Left colon (tissue), 2 donors: ENCODE measurements around the gene CNR2. TPM values are rescaled to one million over a fixed set of nuclear protein-coding genes. Genes with fewer than 3 reads are reported as not detected.
"Not testable (repeated sequence)": the region's sequence is repeated elsewhere in the genome, so short reads cannot be mapped to it uniquely, and the experiment has no call there.

ENCODE experiments used
- ATAC-seq: fragments of 200-7000 bp; cut with Tn5 transposase; one replicate; pipeline ENCODE4 v1.9.1; 2020; ENCODE audit warnings: mild to moderate bottlenecking, moderate library complexity
- DNase-seq, 2 donors: peaks; one replicate each; pipeline ENCODE4 v3.0.0-alpha.2; 2020
- intact Hi-C, 2 donors: fragments of 100-400 bp; cut with DNase I in 1 of 2; cut with micrococcal nuclease in 1 of 2; formaldehyde crosslinking; loops; one replicate each; pipeline versions ENCODE4 v1.11.2 to v1.14.0; 2022; cut with DNase I, micrococcal nuclease
- total RNA-seq, 2 donors: library from RNA; stranded (reverse); fragmentation: NEBNext Ultra II Directional; extraction: Animal tissue kit (Norgen Biotek cat#: 25700); gene quantifications; one replicate each; pipeline ENCODE4 v1.2.1, GENCODE V29; 2021
- donor health status: DM: no; HTN: no; CAD: no.
- donor health status: DM: yes; HTN: yes; CAD: no.

The CNR2 gene
- total RNA-seq, 2 donors from 2014 or later, result 0.09 to 0.39 TPM

- ATAC-seq, intact Hi-C loops: not testable (repeated sequence)
Measured at GRCh38 chr1:23900017-23900416, 13.1 kb downstream of the CNR2 start.

DNA sequence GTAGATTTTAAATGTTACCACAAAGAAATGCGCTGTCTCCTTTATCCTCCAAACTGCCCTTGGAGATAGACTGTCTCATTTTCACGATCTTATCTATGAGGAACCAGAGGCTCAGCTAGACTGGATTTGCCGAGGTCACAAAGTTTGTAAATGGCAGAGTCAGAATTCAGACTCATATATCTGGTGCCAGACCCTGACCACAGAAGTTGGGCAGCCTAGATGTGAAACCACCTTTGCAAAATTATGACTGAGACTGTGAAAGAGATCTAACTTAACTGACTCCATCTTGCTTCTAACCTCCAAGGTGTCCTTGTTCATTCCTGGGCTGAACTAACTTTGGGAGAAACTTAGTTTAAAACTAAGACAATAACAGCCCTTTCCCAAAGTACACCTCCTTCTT is 14.1 kb downstream of the CNR2 start:
- ATAC-seq (no peak), DNase-seq (no peak)
- intact Hi-C loops, result no loop called here

More at GRCh38 chr1:23900017-23900416, 13.1 kb downstream of the CNR2 start:
- not testable (repeated sequence) for DNase-seq

GRCh38 chr1:23897083-23897482 is 16.1 kb downstream of the CNR2 start:
- DNase-seq (no peak), ATAC-seq (no peak)
- intact Hi-C loops, result no loop called here

DNA sequence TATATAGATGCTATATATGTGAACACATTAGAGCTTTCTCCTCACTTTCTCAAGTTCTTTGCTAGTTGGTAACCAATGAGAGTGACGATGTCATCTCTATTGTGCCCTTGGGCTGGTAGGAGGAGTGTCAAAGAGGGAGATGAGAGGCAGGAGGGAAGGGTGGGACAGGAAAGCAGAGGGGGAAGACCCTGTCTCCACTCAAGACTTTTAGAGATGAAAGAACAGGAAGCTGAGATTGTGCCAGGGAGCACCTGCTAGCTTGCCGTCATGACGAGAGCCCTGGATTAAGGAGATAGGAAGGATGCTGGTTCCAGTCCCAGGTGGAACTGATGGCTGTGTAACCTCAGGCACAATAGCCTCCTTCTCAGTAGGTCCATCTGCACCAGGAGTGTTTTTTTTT is 16.7 kb downstream of the CNR2 start:
- DNase-seq, result no peak
- intact Hi-C loops, result no loop called here
- ATAC-seq, result no peak

- intact Hi-C loops, result no loop called here
- ATAC-seq, result peak; percentile 57
- no peak for DNase-seq
Measured at GRCh38 chr1:23895993-23896392, 17.2 kb downstream of the CNR2 start.

DNA sequence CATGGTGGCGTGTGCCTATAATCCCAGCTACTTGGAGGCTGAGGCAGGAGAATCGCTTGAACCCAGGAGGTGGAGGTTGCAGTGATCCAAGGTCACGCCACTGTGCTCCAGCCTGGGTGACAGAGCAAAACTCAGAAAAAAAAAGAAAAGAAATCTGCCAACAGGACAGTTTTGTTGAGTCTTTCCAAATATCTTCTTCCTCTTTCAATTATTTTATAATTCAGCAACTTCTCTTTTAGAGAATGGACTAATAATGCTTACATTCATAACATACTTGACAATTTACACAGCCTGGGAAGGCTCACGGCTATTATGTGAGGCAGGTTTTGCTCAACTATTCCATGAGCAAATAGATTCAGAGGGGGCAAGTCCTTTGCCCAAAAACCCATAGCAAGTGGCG is 18.1 kb downstream of the CNR2 start:
- DNase-seq (no peak), ATAC-seq (no peak)
- intact Hi-C loops, result no loop called here

DNA sequence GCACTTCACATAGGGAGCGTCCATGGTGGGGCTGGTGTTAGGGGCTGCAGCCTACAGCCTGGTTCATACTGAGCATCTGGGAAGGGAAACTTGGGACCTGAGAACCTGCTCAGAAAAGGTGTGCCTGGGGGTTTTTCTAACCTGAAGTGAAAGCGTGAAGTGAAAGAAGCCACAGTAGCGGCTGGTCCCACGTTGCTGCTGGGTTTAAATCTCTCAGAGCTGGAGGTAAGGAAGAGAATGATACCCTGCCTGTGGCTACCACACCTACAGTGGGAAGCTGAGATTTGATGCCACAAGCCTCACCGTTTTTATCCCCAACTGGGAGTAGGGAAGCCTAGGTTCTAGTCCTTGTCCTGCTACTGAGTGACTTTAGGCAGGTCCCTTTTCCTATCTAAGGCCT is 24.1 kb downstream of the CNR2 start:
- intact Hi-C loops, result no loop called here
- DNase-seq (no peak), ATAC-seq (no peak)

- DNase-seq (no peak), ATAC-seq (no peak)
- intact Hi-C loops, result no loop called here
Measured at GRCh38 chr1:23885222-23885621, 27.9 kb downstream of the CNR2 start.

DNA sequence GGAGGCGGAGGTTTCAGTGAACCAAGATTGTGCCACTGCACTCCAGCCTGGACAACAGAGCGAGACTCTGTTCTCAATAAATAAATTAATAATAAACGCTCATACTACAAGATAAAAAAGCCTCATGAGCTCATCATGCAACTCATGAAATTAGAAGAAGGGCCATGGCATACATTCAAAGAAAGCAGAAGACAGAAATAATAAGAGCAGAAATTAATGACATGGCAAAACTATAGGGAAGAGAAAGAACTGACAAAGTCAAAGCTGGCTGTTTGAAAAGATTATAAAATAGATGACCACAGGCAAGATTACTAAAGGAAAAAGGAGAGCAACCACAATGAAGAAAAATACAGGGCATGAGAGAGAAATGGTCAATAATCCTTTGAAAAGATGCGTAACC is 30.4 kb downstream of the CNR2 start:
- intact Hi-C loops, result no loop called here
- no peak for DNase-seq
- ATAC-seq, result no peak

DNA sequence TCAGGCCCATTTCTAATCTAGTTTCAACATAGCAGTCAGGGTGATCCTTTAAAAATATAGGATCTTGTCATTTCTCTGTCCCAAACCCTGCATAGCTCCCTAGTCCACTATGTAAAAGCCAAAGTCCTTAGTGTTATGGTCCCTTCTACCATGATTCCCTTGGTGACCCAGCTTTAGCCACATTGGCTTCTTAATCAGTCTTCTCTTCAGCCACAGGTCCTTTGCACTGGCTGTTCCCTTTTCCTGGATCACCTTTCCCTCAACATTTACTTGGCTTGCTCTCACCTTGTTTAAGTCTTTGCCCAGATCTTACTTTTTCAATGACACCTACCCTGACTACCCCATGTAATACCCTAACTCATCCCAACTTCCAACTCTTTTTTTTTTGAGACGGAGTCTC is 33.4 kb downstream of the CNR2 start:
- intact Hi-C loops, result no loop called here
- DNase-seq (no peak), ATAC-seq (no peak)

- ATAC-seq (no peak), DNase-seq (no peak)
- intact Hi-C loops, result no loop called here
Measured at GRCh38 chr1:23878668-23879067, 34.5 kb downstream of the CNR2 start.

GRCh38 chr1:23875382-23875781 is 37.8 kb downstream of the CNR2 start:
- intact Hi-C loops, result no loop called here
- DNase-seq, result no peak
- no peak for ATAC-seq

DNA sequence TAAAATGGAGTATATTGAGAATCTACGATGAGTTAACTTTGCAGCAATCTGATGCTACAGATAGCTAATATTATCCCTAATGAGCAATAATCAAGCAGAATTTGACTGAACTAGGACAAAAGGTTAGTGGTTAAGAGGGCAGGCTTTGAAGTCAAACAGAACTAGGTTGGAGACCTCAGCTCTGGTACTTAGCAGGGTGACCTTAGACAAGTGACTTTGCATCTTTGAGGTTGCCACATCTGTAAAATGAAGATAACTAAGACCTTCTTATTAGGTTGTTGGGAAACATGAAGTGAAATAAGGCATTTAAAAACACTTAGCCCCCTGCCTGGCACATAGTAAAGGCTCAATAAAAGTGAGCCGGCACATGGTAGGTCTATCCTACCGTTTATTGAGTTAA is 40.7 kb downstream of the CNR2 start:
- no peak for ATAC-seq
- intact Hi-C loops, result no loop called here

DNA sequence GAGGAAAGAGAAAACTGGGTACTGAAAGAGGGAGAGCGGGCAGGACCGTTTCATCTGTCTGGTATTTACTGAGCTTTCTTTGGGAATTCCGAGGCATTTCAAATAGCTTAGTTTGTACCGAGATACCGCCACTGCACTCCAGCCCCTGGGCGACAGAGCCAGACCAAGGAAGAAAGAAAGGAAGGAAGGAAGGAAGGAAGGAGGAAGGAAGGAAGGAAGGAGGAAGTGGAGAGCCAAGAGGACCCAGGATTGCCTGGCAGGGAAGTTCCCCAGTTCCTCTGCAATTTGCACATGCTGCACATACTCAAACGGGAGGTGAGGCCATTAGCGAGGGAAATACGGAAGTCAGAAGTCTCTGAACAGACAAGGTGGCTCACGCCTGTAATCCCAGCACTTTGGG is 44.1 kb downstream of the CNR2 start:
- DNase-seq, result peak in 1 of 2 donors; percentile 33

More for the DNA sequence above, 40.7 kb downstream of the CNR2 start:
- DNase-seq, result no peak

DNA sequence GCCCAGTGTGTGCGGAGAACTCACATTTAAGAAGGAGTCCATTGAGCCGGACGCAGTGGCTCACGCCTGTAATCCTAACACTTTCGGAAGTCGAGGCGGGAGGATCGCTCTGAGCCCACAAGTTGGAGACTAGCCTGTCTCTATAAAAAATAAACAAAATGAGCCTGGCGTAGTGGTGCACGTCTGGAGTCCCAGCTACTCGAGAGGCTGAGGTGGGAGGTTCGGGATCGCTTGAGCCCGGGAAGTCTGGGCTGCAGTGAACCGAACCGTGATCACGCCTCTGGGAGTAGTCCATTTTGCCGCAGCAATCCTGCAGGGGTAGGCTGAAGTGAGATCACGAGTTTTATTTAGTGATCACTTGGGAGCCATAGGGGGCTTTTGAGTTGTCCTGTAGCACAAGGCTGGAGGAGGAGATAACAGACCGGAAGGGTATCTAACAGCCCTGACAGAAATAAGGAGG is 44.6 kb downstream of the CNR2 start:
- peak; percentile 11 for ATAC-seq
- intact Hi-C loops, result no loop called here
- no peak for DNase-seq

More for the DNA sequence above, 44.1 kb downstream of the CNR2 start:
- ATAC-seq, result no peak
- intact Hi-C loops, result no loop called here

DNA sequence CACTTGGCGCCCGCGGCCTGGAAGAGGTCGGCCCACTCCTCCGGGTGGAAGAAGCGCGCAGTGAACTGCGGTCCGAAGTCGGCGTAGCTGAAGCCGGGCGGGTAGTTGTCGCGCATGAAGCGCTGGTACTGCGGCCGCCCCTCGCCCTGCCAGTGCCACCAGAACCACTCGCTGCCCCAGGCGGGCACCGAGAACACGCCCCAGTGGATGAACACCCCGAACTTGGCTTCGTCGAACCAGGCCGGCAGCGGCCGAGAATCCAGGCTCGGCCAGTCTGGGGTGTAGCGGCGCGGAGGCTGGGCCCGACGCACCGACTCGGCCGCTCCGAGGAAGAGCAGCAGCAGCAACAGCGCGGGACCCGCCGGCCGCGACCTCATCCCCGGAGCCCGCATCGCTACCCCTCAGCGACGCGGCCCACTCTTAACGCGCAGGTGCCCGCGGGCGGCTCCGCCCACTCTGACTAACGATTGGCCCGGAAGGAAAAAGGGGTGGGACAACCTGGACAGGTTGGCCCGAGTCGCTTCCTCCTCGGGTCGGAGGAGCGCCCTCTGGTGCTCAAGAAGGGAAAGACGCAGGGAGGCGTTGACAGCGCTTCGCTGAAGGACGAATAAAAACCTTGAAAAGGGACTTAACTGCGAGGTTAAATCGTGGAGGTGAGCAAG is 45.1 kb downstream of the CNR2 start, which contains the start of gene FUCA1:
Gene FUCA1 (minus strand): TSS at position 396 of the 662 bp plus-strand sequence. CDS start 4 bp downstream, at position 392.
- intact Hi-C loops, result no loop called here
- ATAC-seq, result peak; percentile 97
- DNase-seq, result peak; percentile 94 to 97

DNA sequence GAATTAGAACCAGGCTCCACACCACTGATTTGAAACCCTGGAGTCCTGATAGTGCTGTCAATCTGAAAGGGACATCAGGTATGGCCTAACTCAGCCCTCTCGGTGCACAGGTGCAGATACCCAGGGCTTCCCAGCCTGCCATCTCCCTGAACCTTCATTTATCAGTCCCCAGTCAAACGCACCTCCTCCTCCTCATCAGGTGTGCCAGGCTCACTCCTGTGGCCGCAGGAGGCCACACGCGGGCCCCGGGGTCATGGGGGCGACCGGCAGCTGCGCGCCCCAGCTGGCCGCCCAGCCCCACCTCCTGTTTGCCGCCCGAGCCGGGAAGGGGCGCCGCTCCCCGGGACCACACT is 45.6 kb downstream of the CNR2 start:
- peak in 1 of 2 donors; percentile 29 for DNase-seq
- intact Hi-C loops, result no loop called here
- peak; percentile 49 for ATAC-seq

- intact Hi-C loops, result no loop called here
- DNase-seq (peak; percentile 28 to 36), ATAC-seq (peak; percentile 29)
Measured at GRCh38 chr1:23865543-23865930, 47.6 kb downstream of the CNR2 start.

GRCh38 chr1:23864801-23865542 is 48.2 kb downstream of the CNR2 start:
- DNase-seq, result no peak
- ATAC-seq, result no peak
- intact Hi-C loops, result no loop called here

DNA sequence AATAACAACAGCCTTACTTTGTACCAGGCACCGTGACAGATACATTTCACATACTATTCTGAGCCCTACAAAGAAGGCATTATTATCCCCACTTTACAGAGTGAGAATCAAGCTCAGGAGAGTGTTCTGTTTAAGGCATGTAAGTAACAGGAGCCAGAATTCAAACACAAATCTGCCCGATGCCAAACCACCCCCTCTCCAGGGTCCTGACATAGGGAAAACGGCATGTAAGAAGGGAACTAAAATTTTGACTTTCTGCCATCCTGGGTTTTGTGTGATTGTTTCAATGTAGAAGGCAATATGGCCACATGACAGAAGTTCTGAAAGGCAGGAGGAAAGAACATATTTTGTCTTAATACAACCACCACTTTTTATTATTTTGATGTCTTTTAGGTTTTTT is 50.5 kb downstream of the CNR2 start:
- intact Hi-C loops, result no loop called here
- no peak for DNase-seq
- ATAC-seq, result no peak
